Activated T-helper 2 cell treated with anti-CD3 and anti-CD28 coated beads, Interferon-gamma antibody, Interleukin-2, Interleukin-4, amounts not matched to agents 10 μg/mL and 5 μg/mL and 100 μg/mL, durations not matched to agents 14 hours and 24 hours and 36 hours (primary cell): ENCODE measurements around the gene DOCK9. TPM values are rescaled to one million over a fixed set of nuclear protein-coding genes. Genes with fewer than 3 reads are reported as not detected.

ENCODE experiments used
- DNase-seq: peaks from one replicate; pipeline ENCODE4 v3.0.0; 2021; ENCODE audit warnings: low spot score
- H3K27ac Mint-ChIP-seq: one replicate; pipeline ENCODE4 v1.8.0; 2021; ENCODE audit warnings: mixed read lengths
- H3K27me3 Mint-ChIP-seq: one replicate; pipeline ENCODE4 v1.8.0; 2021; ENCODE audit warnings: low read depth, mixed read lengths
- H3K36me3 Mint-ChIP-seq: one replicate; pipeline ENCODE4 v1.8.0; 2021; ENCODE audit warnings: low read depth, mixed read lengths
- H3K4me1 Mint-ChIP-seq: one replicate; pipeline ENCODE4 v1.8.0; 2021; ENCODE audit warnings: low read depth, mixed read lengths
- H3K4me3 Mint-ChIP-seq: one replicate; pipeline ENCODE4 v1.8.0; 2021; ENCODE audit warnings: low read depth, mild to moderate bottlenecking, moderate library complexity, mixed read lengths
- H3K9me3 Mint-ChIP-seq: one replicate; pipeline ENCODE4 v1.8.0; 2021; ENCODE audit warnings: mixed read lengths
- intact Hi-C: fragments of 100-400 bp; cut with micrococcal nuclease; formaldehyde crosslinking; loops from one replicate; pipeline ENCODE4 v1.15.1; 2023
- total RNA-seq: library from RNA; stranded (reverse); gene quantifications from 2 replicates; pipeline ENCODE4 v1.2.3, GENCODE V29; 2022

Gene DOCK9
- total RNA-seq, 1 donor from 2014 or later, result 40.7 TPM

GRCh38 chr13:98927951-98928927, 49.6 kb downstream of the DOCK9 start:
- Mint-ChIP-seq H3K4me1 (peaks cover 5% of the 10 kb centered on the region), H3K27me3 (no peaks in the 10 kb centered on the region), H3K27ac (no peak overlapping the region), H3K36me3 (peaks cover 36% of the 10 kb centered on the region), H3K9me3 (peaks cover 6% of the 10 kb centered on the region), H3K4me3 (no peak overlapping the region)
- intact Hi-C loops, result no loop called here
- no peak for DNase-seq

- Mint-ChIP-seq H3K4me1 (peaks cover 8% of the 10 kb centered on the region), H3K27me3 (no peaks in the 10 kb centered on the region), H3K9me3 (no peaks in the 10 kb centered on the region), H3K27ac (no peak overlapping the region), H3K36me3 (peaks cover 48% of the 10 kb centered on the region), H3K4me3 (no peak overlapping the region)
- no peak for DNase-seq
- intact Hi-C loops, result no loop called here
These were observed 51.9 kb downstream of the DOCK9 start for GRCh38 chr13:98925949-98926348.

GRCh38 chr13:98923641-98924397, 54.0 kb downstream of the DOCK9 start:
- H3K36me3 Mint-ChIP-seq, result peaks cover 63% of the 10 kb centered on the region
- peaks cover 18% of the 10 kb centered on the region for H3K4me1 Mint-ChIP-seq
- H3K9me3 Mint-ChIP-seq, result no peaks in the 10 kb centered on the region
- no peak overlapping the region for H3K27ac Mint-ChIP-seq
- no peak for DNase-seq
- no peaks in the 10 kb centered on the region for H3K27me3 Mint-ChIP-seq
- H3K4me3 Mint-ChIP-seq, result no peak overlapping the region
- intact Hi-C loops, result no loop called here

GRCh38 chr13:98922306-98922705, 55.6 kb downstream of the DOCK9 start:
- Mint-ChIP-seq H3K36me3 (peaks cover 65% of the 10 kb centered on the region), H3K27me3 (no peaks in the 10 kb centered on the region), H3K4me1 (peaks cover 27% of the 10 kb centered on the region), H3K27ac (no peak overlapping the region), H3K4me3 (no peak overlapping the region), H3K9me3 (no peaks in the 10 kb centered on the region)
- DNase-seq, result no peak
- intact Hi-C loops, result no loop called here

- no peak overlapping the region for H3K27ac Mint-ChIP-seq
- peaks cover 27% of the 10 kb centered on the region for H3K4me1 Mint-ChIP-seq
- DNase-seq, result no peak
- no peaks in the 10 kb centered on the region for H3K27me3 Mint-ChIP-seq
- intact Hi-C loops, result no loop called here
- no peak overlapping the region for H3K4me3 Mint-ChIP-seq
- H3K36me3 Mint-ChIP-seq, result peaks cover 65% of the 10 kb centered on the region
- no peaks in the 10 kb centered on the region for H3K9me3 Mint-ChIP-seq
These were observed 56.1 kb downstream of the DOCK9 start for GRCh38 chr13:98921786-98922185.

GRCh38 chr13:98921015-98921580, 56.8 kb downstream of the DOCK9 start:
- DNase-seq, result no peak
- Mint-ChIP-seq H3K27me3 (no peaks in the 10 kb centered on the region), H3K9me3 (no peaks in the 10 kb centered on the region), H3K27ac (no peak overlapping the region), H3K4me3 (no peak overlapping the region), H3K4me1 (peaks cover 30% of the 10 kb centered on the region), H3K36me3 (peaks cover 69% of the 10 kb centered on the region)
- intact Hi-C loops, result no loop called here

GRCh38 chr13:98919566-98919965, 58.3 kb downstream of the DOCK9 start:
- Mint-ChIP-seq H3K4me1 (peaks cover 30% of the 10 kb centered on the region), H3K9me3 (no peaks in the 10 kb centered on the region), H3K4me3 (no peak overlapping the region), H3K27me3 (no peaks in the 10 kb centered on the region), H3K27ac (peak overlapping the region; percentile 42), H3K36me3 (peaks cover 74% of the 10 kb centered on the region)
- DNase-seq, result no peak
- intact Hi-C loops, result loop anchor here (2.0 kb wide), 1 partner anchor 45 kb away; no protein-coding TSS in a partner anchor

- Mint-ChIP-seq H3K4me3 (no peak overlapping the region), H3K4me1 (peaks cover 32% of the 10 kb centered on the region)
- intact Hi-C loops, result loop anchor here (2.0 kb wide), 1 partner anchor 44 kb away; no protein-coding TSS in a partner anchor
These were observed 59.1 kb downstream of the DOCK9 start for GRCh38 chr13:98918771-98919170.

GRCh38 chr13:98917116-98917515, 60.7 kb downstream of the DOCK9 start:
- H3K4me1 Mint-ChIP-seq, result peaks cover 38% of the 10 kb centered on the region
- no peak overlapping the region for H3K4me3 Mint-ChIP-seq
- H3K27ac Mint-ChIP-seq, result no peak overlapping the region
- peaks cover 72% of the 10 kb centered on the region for H3K36me3 Mint-ChIP-seq
- no peak for DNase-seq
- no peaks in the 10 kb centered on the region for H3K9me3 Mint-ChIP-seq
- intact Hi-C loops, result no loop called here
- H3K27me3 Mint-ChIP-seq, result no peaks in the 10 kb centered on the region

More at GRCh38 chr13:98918771-98919170, 59.1 kb downstream of the DOCK9 start:
- DNase-seq, result no peak
- Mint-ChIP-seq H3K27ac (peak overlapping the region; percentile 30), H3K27me3 (no peaks in the 10 kb centered on the region), H3K9me3 (no peaks in the 10 kb centered on the region), H3K36me3 (peaks cover 72% of the 10 kb centered on the region)

GRCh38 chr13:98916403-98916802, 61.5 kb downstream of the DOCK9 start:
- Mint-ChIP-seq H3K27ac (no peak overlapping the region), H3K4me3 (no peak overlapping the region), H3K27me3 (no peaks in the 10 kb centered on the region), H3K36me3 (peaks cover 64% of the 10 kb centered on the region), H3K4me1 (peaks cover 36% of the 10 kb centered on the region), H3K9me3 (no peaks in the 10 kb centered on the region)
- DNase-seq, result no peak
- intact Hi-C loops, result no loop called here

- Mint-ChIP-seq H3K4me1 (peaks cover 38% of the 10 kb centered on the region), H3K27me3 (no peaks in the 10 kb centered on the region), H3K9me3 (no peaks in the 10 kb centered on the region), H3K27ac (no peak overlapping the region), H3K4me3 (no peak overlapping the region), H3K36me3 (peaks cover 60% of the 10 kb centered on the region)
- no peak for DNase-seq
- intact Hi-C loops, result no loop called here
These were observed 61.9 kb downstream of the DOCK9 start for GRCh38 chr13:98915981-98916380.

- Mint-ChIP-seq H3K4me3 (no peak overlapping the region), H3K27me3 (no peaks in the 10 kb centered on the region), H3K36me3 (peaks cover 58% of the 10 kb centered on the region), H3K4me1 (peaks cover 40% of the 10 kb centered on the region), H3K27ac (no peak overlapping the region), H3K9me3 (no peaks in the 10 kb centered on the region)
- no peak for DNase-seq
- intact Hi-C loops, result no loop called here
These were observed 62.3 kb downstream of the DOCK9 start for GRCh38 chr13:98915563-98915962.
